Measurements from ENCODE around the gene AGO1. TPM values are rescaled to one million over a fixed set of nuclear protein-coding genes. Genes with fewer than 3 reads are reported as not detected.
"Not testable (repeated sequence)": the region's sequence is repeated elsewhere in the genome, so short reads cannot be mapped to it uniquely, and the experiment has no call there.

Gene AGO1
- total RNA-seq, 1 experiment from 2014 or later, result 81.8 TPM

GRCh38 chr1:35959304-35959703, 76.3 kb downstream of the AGO1 start:
- H3K36me3 Mint-ChIP-seq, result peaks cover 2% of the 10 kb centered on the region; the same call in 1 of the 2 replicates
- ChIA-PET POLR2A (no interaction called here), CTCF (interaction anchor here (0.5 kb wide), 1 partner anchor 257 kb away, joined by 5 read pairs; no protein-coding TSS in a partner anchor)
- H3K4me3 Mint-ChIP-seq, result no peak overlapping the region
- H3K9me3 Mint-ChIP-seq, result peaks cover 2% of the 10 kb centered on the region
- no peak overlapping the region for H3K27ac Mint-ChIP-seq
- TF ChIP-seq MYBL2 (CRISPR knock-in tag; IDR thresholded peaks at IDR 0.05) (no peak), ETV6 (CRISPR knock-in tag; IDR thresholded peaks at IDR 0.05) (no peak), ZNF232 (CRISPR knock-in tag; IDR thresholded peaks at IDR 0.05) (no peak), STAT6 (CRISPR knock-in tag; conservative IDR thresholded peaks at IDR 0.05; ENCODE audit: low read depth) (no peak), ZNF219 (CRISPR knock-in tag; IDR thresholded peaks at IDR 0.05; ENCODE audit: borderline replicate concordance) (no peak)
- H3K4me1 Mint-ChIP-seq, result no peaks in the 10 kb centered on the region
- ATAC-seq (no peak), DNase-seq (ENCODE audit: low spot score) (no peak)
- H3K27me3 Mint-ChIP-seq (ENCODE audit: low read depth), result no peaks in the 10 kb centered on the region

DNA sequence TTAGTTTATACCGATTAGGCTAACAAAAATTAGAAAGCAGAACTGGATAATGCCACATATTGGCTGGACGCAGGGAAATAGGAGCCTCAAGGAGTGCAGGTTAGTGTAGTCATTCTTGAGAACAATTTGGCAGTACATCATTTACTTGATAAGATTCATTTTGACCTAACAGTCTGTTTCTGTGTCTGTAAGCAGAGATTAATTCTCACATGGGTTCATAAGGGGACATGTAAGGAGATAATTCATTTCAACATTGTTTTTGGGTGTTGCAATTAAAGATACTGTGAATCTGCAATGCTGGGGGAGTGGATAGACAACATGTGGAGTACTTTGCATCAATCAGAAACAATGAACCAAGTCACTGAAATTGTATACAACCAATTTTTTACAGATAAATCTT, 79.9 kb downstream of the AGO1 start:
- ATAC-seq (no peak), DNase-seq (ENCODE audit: low spot score) (no peak)
- Mint-ChIP-seq H3K36me3 (peaks cover 6% of the 10 kb centered on the region), H3K9me3 (peaks cover 4% of the 10 kb centered on the region), H3K27me3 (ENCODE audit: low read depth) (no peaks in the 10 kb centered on the region), H3K4me1 (no peaks in the 10 kb centered on the region), H3K4me3 (no peak overlapping the region), H3K27ac (no peak overlapping the region)
- TF ChIP-seq PRRX2 (CRISPR knock-in tag; IDR thresholded peaks at IDR 0.05), result no peak
- TF ChIP-seq ZNF281 (CRISPR knock-in tag; IDR thresholded peaks at IDR 0.05), result no peak
- no peak for TF ChIP-seq ZNF396 (CRISPR knock-in tag; IDR thresholded peaks at IDR 0.05; ENCODE audit: borderline replicate concordance)
- TF ChIP-seq ZNF121 (CRISPR knock-in tag; IDR thresholded peaks at IDR 0.05), result no peak
- TF ChIP-seq, protein P1, sequence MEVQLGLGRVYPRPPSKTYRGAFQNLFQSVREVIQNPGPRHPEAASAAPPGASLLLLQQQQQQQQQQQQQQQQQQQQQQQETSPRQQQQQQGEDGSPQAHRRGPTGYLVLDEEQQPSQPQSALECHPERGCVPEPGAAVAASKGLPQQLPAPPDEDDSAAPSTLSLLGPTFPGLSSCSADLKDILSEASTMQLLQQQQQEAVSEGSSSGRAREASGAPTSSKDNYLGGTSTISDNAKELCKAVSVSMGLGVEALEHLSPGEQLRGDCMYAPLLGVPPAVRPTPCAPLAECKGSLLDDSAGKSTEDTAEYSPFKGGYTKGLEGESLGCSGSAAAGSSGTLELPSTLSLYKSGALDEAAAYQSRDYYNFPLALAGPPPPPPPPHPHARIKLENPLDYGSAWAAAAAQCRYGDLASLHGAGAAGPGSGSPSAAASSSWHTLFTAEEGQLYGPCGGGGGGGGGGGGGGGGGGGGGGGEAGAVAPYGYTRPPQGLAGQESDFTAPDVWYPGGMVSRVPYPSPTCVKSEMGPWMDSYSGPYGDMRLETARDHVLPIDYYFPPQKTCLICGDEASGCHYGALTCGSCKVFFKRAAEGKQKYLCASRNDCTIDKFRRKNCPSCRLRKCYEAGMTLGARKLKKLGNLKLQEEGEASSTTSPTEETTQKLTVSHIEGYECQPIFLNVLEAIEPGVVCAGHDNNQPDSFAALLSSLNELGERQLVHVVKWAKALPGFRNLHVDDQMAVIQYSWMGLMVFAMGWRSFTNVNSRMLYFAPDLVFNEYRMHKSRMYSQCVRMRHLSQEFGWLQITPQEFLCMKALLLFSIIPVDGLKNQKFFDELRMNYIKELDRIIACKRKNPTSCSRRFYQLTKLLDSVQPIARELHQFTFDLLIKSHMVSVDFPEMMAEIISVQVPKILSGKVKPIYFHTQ (CRISPR knock-in tag; IDR thresholded peaks at IDR 0.05), result no peak
- no peak for TF ChIP-seq ELF4 (CRISPR knock-in tag; IDR thresholded peaks at IDR 0.05; ENCODE audit: low read depth)
- no peak for TF ChIP-seq FOXP1 (CRISPR knock-in tag; IDR thresholded peaks at IDR 0.05; ENCODE audit: borderline replicate concordance)
- TF ChIP-seq NR1H2 (CRISPR knock-in tag; IDR thresholded peaks at IDR 0.05), result no peak
- TF ChIP-seq, protein P2, sequence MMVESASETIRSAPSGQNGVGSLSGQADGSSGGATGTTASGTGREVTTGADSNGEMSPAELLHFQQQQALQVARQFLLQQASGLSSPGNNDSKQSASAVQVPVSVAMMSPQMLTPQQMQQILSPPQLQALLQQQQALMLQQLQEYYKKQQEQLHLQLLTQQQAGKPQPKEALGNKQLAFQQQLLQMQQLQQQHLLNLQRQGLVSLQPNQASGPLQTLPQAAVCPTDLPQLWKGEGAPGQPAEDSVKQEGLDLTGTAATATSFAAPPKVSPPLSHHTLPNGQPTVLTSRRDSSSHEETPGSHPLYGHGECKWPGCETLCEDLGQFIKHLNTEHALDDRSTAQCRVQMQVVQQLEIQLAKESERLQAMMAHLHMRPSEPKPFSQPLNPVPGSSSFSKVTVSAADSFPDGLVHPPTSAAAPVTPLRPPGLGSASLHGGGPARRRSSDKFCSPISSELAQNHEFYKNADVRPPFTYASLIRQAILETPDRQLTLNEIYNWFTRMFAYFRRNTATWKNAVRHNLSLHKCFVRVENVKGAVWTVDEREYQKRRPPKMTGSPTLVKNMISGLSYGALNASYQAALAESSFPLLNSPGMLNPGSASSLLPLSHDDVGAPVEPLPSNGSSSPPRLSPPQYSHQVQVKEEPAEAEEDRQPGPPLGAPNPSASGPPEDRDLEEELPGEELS (CRISPR knock-in tag; IDR thresholded peaks at IDR 0.05), result no peak
- TF ChIP-seq RORB (CRISPR knock-in tag; IDR thresholded peaks at IDR 0.05), result no peak
- POLR2A ChIA-PET, result no interaction called here
- CTCF ChIA-PET, result no interaction called here

- H3K27me3 Mint-ChIP-seq (ENCODE audit: low read depth); DNase-seq (ENCODE audit: low spot score); CTCF ChIA-PET; H3K4me3 Mint-ChIP-seq; POLR2A ChIA-PET; H3K27ac Mint-ChIP-seq; H3K9me3 Mint-ChIP-seq; ATAC-seq; H3K4me1 Mint-ChIP-seq: not testable (repeated sequence)
- H3K36me3 Mint-ChIP-seq, result peaks cover 12% of the 10 kb centered on the region
Observed at GRCh38 chr1:35964277-35964676, 81.3 kb downstream of the AGO1 start.
